SJCRH30 (cell line): ENCODE results near the gene RAB26. TPM values are rescaled to one million over a fixed set of nuclear protein-coding genes. Genes with fewer than 3 reads are reported as not detected.
"Not testable (repeated sequence)": the region's sequence is repeated elsewhere in the genome, so short reads cannot be mapped to it uniquely, and the experiment has no call there.

Experiments
- DNase-seq, 2 experiments: peaks; one replicate each; pipeline ENCODE4 v3.0.0-alpha.2; 2015 to 2020
- H3K27ac ChIP-seq: fragments of 250-450 bp; sonication (Bioruptor Pico); 2 replicates; pipeline ENCODE4 v1.5.1; 2020; ENCODE audit warnings: mild to moderate bottlenecking, moderate library complexity
- H3K27me3 ChIP-seq: fragments of 250-450 bp; sonication (Bioruptor Pico); 2 replicates; pipeline ENCODE4 v1.5.1; 2020; ENCODE audit warnings: mild to moderate bottlenecking, moderate library complexity
- H3K36me3 ChIP-seq: fragments of 250-450 bp; sonication (Bioruptor Pico); 2 replicates; pipeline ENCODE4 v1.5.1; 2020; ENCODE audit warnings: mild to moderate bottlenecking, moderate library complexity
- H3K4me1 ChIP-seq: fragments of 250-450 bp; sonication (Bioruptor Pico); 2 replicates; pipeline ENCODE4 v1.5.1; 2020; ENCODE audit warnings: mild to moderate bottlenecking, moderate library complexity
- H3K4me3 ChIP-seq: fragments of 250-450 bp; sonication (Bioruptor Pico); 2 replicates; pipeline ENCODE4 v1.5.1; 2020; ENCODE audit warnings: mild to moderate bottlenecking, moderate library complexity
- H3K9me3 ChIP-seq: fragments of 250-450 bp; sonication (Bioruptor Pico); replicated peaks from 2 replicates; pipeline ENCODE4 v1.5.1; 2020; ENCODE audit warnings: mild to moderate bottlenecking, moderate library complexity
- total RNA-seq: library from RNA; depleted of rRNA; stranded (reverse); fragments of >200 nt; shearing (Covaris generic); gene quantifications from 2 replicates; pipeline ENCODE4 v1.2.3, GENCODE V29; 2014; rRNA removed

The RAB26 gene
- total RNA-seq, 1 experiment from 2014 or later: 1.0 TPM

GRCh38 chr16:2194852-2195321 lies 46.5 kb downstream of the RAB26 start:
- Histone ChIP-seq H3K36me3 (no peaks in the 10 kb centered on the region), H3K4me1 (peaks cover 4% of the 10 kb centered on the region; the same call in 1 of the 2 replicates), H3K27ac (no peak overlapping the region), H3K9me3 (no peaks in the 10 kb centered on the region), H3K27me3 (peaks cover 59% of the 10 kb centered on the region), H3K4me3 (no peak overlapping the region)
- peak; percentile 48 to 60 for DNase-seq

- no peak for DNase-seq
- Histone ChIP-seq H3K4me1 (peaks cover 4% of the 10 kb centered on the region; the same call in 1 of the 2 replicates), H3K9me3 (no peaks in the 10 kb centered on the region), H3K27me3 (peaks cover 56% of the 10 kb centered on the region), H3K36me3 (no peaks in the 10 kb centered on the region), H3K27ac (no peak overlapping the region), H3K4me3 (peak overlapping the region; percentile 32; the same call in 1 of the 2 replicates)
Measured at GRCh38 chr16:2195322-2196161, 47.1 kb downstream of the RAB26 start.

DNA sequence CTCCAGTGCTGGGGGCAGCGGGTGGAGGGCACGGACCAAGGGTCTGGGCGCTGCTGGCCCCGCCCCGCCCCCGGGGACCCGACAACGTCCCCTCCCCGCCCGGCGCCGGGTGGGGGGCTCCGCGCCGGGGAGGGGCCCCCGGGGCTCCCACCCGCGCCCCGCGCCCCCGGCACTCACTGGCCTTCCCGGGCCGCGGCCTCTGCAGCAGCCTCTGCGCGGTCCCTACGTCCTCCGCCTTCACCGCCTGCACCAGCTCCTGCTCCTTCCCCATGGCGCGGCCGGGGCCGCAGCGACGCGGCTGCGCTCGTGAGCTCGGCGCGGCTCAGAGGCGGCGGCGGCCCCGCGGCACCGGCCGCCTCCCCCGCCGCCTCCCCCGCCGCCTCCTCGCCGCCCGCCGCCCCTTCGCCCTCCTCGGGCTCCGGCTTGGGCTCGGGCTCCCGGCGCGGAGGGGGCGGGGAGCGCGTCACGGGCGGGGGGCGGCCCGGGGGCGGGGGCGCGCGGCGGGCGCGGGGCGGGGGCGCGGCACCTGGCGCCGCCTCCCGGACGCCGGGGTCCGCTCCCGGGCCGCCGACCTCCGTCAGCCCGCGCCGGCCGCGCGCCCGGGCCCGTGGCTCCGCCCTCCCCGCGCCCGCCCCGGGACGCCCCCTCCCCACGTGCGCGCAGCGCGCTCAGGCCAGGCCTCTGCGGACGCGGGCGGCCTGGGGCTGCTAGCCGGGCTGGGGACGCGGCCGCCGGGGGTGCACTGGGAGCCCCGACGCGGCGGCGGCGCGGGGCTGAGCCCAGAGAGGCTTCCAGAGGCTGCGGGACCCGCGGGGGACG lies 47.9 kb downstream of the RAB26 start, which contains the start of gene CASKIN1:
CASKIN1 (minus strand) TSS at position 444 of the 819 bp plus-strand sequence; CDS start at position 271, 173 bp downstream.
- H3K27ac ChIP-seq: no peak within 1 kb of the TSS
- no peaks in the 10 kb centered on the region for H3K9me3 ChIP-seq
- H3K27me3 ChIP-seq: peaks cover 48% of the 10 kb centered on the region
- H3K36me3 ChIP-seq: no peaks in the 10 kb centered on the region
- peak within 1 kb of the TSS; percentile 32; the same call in 1 of the 2 replicates for H3K4me3 ChIP-seq
- DNase-seq: peak in 1 of 2 experiments; percentile 43
- H3K4me1 ChIP-seq: peaks cover 4% of the 10 kb centered on the region; the same call in 1 of the 2 replicates

GRCh38 chr16:2196981-2197511 lies 48.6 kb downstream of the RAB26 start:
- Histone ChIP-seq H3K36me3 (no peaks in the 10 kb centered on the region), H3K27me3 (peaks cover 43% of the 10 kb centered on the region), H3K9me3 (no peaks in the 10 kb centered on the region), H3K4me3 (no peak overlapping the region), H3K27ac (no peak overlapping the region), H3K4me1 (peaks cover 4% of the 10 kb centered on the region; the same call in 1 of the 2 replicates)
- DNase-seq: no peak

DNA sequence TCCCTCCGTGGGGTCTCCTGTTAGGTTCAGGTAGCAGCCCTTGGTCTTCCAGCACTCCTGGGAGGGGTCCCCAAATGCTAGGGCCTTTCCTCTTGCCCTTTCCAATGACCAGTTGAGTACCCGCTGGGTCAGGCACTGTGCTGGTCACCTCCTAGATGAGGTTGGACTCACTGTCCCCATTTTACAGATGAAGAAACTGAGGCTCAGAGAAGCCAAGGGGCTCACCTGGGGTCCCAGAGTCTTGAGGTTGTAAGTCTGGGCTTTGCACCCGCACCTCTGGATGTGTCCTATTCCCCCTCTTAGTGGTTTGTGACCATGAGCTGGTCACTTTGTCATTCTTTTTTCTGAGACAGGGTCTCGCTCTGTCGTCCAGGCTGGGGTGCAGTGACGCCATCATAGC lies 49.3 kb downstream of the RAB26 start:
- peaks cover 43% of the 10 kb centered on the region for H3K27me3 ChIP-seq
- no peak for DNase-seq
- no peaks in the 10 kb centered on the region for H3K36me3 ChIP-seq
- H3K4me3 ChIP-seq: no peak overlapping the region
- peaks cover 4% of the 10 kb centered on the region; the same call in 1 of the 2 replicates for H3K4me1 ChIP-seq
- H3K27ac ChIP-seq: no peak overlapping the region
- H3K9me3 ChIP-seq: no peaks in the 10 kb centered on the region

- H3K4me3 ChIP-seq: no peak overlapping the region
- H3K27me3 ChIP-seq: peaks cover 41% of the 10 kb centered on the region
- no peak for DNase-seq
Measured at GRCh38 chr16:2198283-2198682, 49.9 kb downstream of the RAB26 start.

DNA sequence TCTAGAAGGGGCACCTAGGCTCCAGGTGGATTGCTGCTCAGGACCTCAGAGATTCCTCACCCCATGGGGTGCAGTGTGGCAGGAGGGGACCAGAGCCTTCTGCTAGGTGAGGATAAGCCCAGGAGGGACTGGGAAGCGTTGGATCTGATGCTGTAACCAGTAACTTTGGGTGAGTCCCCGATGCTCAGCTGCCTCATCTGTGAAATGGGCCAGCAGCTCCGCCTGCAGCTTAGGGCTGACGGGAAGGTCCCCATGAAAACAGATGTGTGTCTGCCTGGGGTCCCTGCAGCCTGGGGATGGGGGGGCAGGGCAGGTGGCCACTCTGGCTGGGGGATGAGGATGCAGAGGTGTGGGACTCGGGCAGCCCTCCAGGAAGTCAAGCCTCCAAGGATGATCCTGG lies 50.7 kb downstream of the RAB26 start:
- Histone ChIP-seq H3K27me3 (peaks cover 32% of the 10 kb centered on the region), H3K9me3 (no peaks in the 10 kb centered on the region), H3K36me3 (no peaks in the 10 kb centered on the region), H3K27ac (no peak overlapping the region), H3K4me1 (peaks cover 4% of the 10 kb centered on the region; the same call in 1 of the 2 replicates), H3K4me3 (no peak overlapping the region)
- DNase-seq: no peak

More at GRCh38 chr16:2198283-2198682, 49.9 kb downstream of the RAB26 start:
- H3K36me3 ChIP-seq: no peaks in the 10 kb centered on the region
- no peak overlapping the region for H3K27ac ChIP-seq
- H3K9me3 ChIP-seq: no peaks in the 10 kb centered on the region
- H3K4me1 ChIP-seq: peaks cover 4% of the 10 kb centered on the region; the same call in 1 of the 2 replicates

DNA sequence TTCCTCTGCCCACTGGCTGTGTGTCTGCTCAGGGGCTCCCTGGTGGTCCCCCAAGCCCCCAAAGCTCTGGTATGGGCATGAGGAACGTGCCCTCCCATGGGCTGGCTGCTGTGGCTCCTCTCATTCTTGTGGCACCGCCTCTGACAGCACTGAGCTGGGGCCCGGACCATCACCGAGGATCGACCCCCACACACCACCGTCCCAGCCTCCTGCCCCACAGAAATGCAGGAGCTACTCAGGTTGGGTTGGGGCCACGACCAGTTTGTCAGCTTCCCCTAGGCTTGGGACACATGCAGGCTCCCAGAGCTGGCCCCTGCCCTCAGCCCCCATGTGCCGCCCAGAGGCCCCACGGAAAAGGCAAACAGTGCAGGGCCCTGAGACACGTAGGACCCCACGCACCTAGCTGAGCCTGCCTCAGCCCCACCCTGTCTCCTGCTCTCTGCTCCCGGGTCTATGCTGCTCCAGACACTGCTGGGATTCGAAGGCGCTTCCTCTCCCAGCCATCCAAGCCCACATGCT lies 51.3 kb downstream of the RAB26 start:
- Histone ChIP-seq H3K27me3 (peaks cover 27% of the 10 kb centered on the region), H3K4me3 (no peak overlapping the region), H3K4me1 (peaks cover 4% of the 10 kb centered on the region; the same call in 1 of the 2 replicates), H3K36me3 (no peaks in the 10 kb centered on the region), H3K27ac (no peak overlapping the region), H3K9me3 (no peaks in the 10 kb centered on the region)
- no peak for DNase-seq

DNA sequence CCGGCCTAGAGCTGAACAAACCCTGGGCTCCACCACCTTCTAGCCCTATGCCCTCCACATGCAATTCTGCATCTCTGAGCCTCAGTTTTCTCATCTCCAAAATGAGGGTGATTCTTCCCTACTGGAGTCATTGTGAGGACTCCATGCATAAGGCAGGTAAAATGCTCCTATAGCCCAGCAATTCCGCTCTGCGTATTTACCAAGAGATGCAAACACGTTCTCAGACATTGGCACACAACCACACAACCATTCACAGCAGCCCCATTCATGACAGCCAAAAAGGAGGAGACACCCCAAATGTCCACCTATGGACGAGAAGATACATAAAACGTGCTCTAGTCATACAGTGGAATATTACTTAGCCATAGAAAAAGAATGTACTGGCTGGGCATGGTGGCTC lies 51.9 kb downstream of the RAB26 start:
- peaks cover 4% of the 10 kb centered on the region; the same call in 1 of the 2 replicates for H3K4me1 ChIP-seq
- no peak overlapping the region for H3K27ac ChIP-seq
- peaks cover 20% of the 10 kb centered on the region for H3K27me3 ChIP-seq
- no peak overlapping the region for H3K4me3 ChIP-seq
- no peak for DNase-seq
- H3K36me3 ChIP-seq: no peaks in the 10 kb centered on the region
- no peaks in the 10 kb centered on the region for H3K9me3 ChIP-seq

GRCh38 chr16:2203119-2203688 lies 54.8 kb downstream of the RAB26 start:
- not testable (repeated sequence) for H3K27me3 ChIP-seq, H3K36me3 ChIP-seq, H3K27ac ChIP-seq, DNase-seq, H3K4me3 ChIP-seq, H3K9me3 ChIP-seq, H3K4me1 ChIP-seq

Other genes with a start within 250 kb of the RAB26 start
- not detected in 2 replicates for gene HS3ST6, start 230.2 kb upstream of the RAB26 start, total RNA-seq
- 16.0 and 18.7 TPM in 2 replicates for gene MSRB1, start 205.4 kb upstream of the RAB26 start, total RNA-seq
- gene RPL3L, start 193.9 kb upstream of the RAB26 start, total RNA-seq: 0.32 and 0.56 TPM in 2 replicates
- gene NDUFB10, start 189.1 kb upstream of the RAB26 start, total RNA-seq: 157 and 169 TPM in 2 replicates
- gene RPS2, start 183.8 kb upstream of the RAB26 start, total RNA-seq: 4,297 and 4,417 TPM in 2 replicates
- gene RNF151, start 181.8 kb upstream of the RAB26 start, total RNA-seq: not detected in 2 replicates
- gene TBL3, start 176.6 kb upstream of the RAB26 start, total RNA-seq: 30.6 and 31.8 TPM in 2 replicates
- 0.43 TPM in 1 of 2 replicates, not detected in the other for gene NOXO1, start 167.2 kb upstream of the RAB26 start, total RNA-seq
- 20.6 and 32.2 TPM in 2 replicates for gene GFER, start 164.4 kb upstream of the RAB26 start, total RNA-seq
- gene SYNGR3, start 158.7 kb upstream of the RAB26 start, total RNA-seq: 0.73 and 0.81 TPM in 2 replicates
- gene ZNF598, start 138.8 kb upstream of the RAB26 start, total RNA-seq: 22.9 and 25.6 TPM in 2 replicates
- gene NPW, start 128.8 kb upstream of the RAB26 start, total RNA-seq: 1.6 TPM in 2 replicates
- gene NHERF2, start 121.7 kb upstream of the RAB26 start, total RNA-seq: 6.4 and 8.0 TPM in 2 replicates
- gene NTHL1, start 100.8 kb upstream of the RAB26 start, total RNA-seq: 16.6 and 17.5 TPM in 2 replicates
- 32.0 and 37.1 TPM in 2 replicates for gene TSC2, start 100.6 kb upstream of the RAB26 start, total RNA-seq
- 47.1 and 51.9 TPM in 2 replicates for gene PKD1, start 12.7 kb upstream of the RAB26 start, total RNA-seq
- gene TRAF7, start 7.2 kb downstream of the RAB26 start, total RNA-seq: 34.5 and 35.9 TPM in 2 replicates
- gene CASKIN1, start 48.0 kb downstream of the RAB26 start, total RNA-seq: 0.13 and 0.24 TPM in 2 replicates
- gene MLST8, start 56.8 kb downstream of the RAB26 start, total RNA-seq: 28.8 and 32.8 TPM in 2 replicates
- 3.6 and 4.1 TPM in 2 replicates for gene BRICD5, start 62.2 kb downstream of the RAB26 start, total RNA-seq
- 13.1 and 14.2 TPM in 2 replicates for gene PGP, start 66.2 kb downstream of the RAB26 start, total RNA-seq
- gene E4F1, start 75.0 kb downstream of the RAB26 start, total RNA-seq: 18.6 and 19.6 TPM in 2 replicates
- gene DNASE1L2, start 87.8 kb downstream of the RAB26 start, total RNA-seq: 0.96 and 1.7 TPM in 2 replicates
- gene ECI1, start 103.0 kb downstream of the RAB26 start, total RNA-seq: 25.0 and 27.0 TPM in 2 replicates
- gene RNPS1, start 119.5 kb downstream of the RAB26 start, total RNA-seq: 308 and 310 TPM in 2 replicates
- gene ABCA3, start 192.1 kb downstream of the RAB26 start, total RNA-seq: 0.10 TPM in 2 replicates